ENCODE results near the gene SLC49A4.

Gene SLC49A4

DNA sequence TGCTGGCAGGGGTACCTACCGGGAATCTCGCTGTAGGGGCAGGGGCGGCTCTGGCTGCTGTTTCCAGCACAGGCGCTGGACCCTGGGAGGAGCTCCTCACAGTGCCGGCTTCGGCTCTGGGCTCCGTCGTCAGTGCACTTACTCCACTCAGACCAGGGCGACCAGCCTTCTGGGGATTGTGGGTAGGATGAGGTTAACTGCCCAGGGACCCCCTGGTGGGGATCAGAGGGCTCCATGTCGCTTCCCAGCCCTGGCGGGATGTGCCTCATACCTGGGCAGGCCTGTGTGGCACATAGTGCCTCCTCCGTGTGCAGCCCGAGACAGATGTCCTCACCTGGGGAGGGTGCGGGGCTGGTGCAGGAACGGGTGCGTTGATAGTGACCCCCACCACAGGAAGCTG, 117.0 kb downstream of the SLC49A4 start:
- TF ChIP-seq, protein P1, sequence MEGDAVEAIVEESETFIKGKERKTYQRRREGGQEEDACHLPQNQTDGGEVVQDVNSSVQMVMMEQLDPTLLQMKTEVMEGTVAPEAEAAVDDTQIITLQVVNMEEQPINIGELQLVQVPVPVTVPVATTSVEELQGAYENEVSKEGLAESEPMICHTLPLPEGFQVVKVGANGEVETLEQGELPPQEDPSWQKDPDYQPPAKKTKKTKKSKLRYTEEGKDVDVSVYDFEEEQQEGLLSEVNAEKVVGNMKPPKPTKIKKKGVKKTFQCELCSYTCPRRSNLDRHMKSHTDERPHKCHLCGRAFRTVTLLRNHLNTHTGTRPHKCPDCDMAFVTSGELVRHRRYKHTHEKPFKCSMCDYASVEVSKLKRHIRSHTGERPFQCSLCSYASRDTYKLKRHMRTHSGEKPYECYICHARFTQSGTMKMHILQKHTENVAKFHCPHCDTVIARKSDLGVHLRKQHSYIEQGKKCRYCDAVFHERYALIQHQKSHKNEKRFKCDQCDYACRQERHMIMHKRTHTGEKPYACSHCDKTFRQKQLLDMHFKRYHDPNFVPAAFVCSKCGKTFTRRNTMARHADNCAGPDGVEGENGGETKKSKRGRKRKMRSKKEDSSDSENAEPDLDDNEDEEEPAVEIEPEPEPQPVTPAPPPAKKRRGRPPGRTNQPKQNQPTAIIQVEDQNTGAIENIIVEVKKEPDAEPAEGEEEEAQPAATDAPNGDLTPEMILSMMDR (conservative IDR thresholded peaks at IDR 0.05), result no peak
- no peak overlapping the region for H3K27ac ChIP-seq

DNA sequence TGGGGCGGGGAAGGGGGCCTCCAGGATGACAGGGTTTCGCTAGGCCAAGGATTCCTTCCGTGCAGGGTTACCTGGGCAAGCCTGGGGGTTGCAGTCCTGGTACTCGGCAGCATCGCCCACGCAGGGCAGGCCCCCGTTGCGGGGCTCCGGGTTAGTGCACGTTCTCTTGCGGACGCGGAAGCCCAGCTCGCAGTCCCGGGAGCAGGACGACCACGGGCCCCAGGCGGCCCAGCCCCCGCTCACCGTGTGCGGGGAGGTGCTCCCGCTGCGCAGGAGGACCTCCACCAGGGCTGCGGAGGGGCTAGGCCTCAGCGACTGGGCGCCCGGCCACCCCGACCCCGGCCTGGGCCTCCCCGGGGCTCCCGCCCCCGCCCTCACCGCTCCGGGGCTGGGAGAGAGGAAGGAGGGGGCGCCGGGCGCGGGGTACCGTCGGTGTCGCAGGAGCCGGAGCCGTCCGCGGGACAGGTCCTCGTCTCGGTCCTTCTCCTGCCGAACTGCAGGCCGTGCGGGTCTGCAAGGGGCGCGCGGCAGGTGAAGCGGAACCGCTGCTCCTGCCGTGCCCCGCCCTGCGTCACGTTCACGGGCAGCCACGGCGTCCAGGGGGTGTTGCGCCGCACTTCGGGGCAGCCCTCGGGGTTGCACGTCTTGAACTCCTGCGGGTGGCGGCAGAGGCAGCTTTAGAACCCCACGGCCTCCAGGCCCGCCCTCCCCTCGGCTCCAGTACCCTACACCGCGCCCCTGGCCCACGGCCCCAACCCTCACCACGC, 118.1 kb downstream of the SLC49A4 start:
- TF ChIP-seq, protein P1 (conservative IDR thresholded peaks at IDR 0.05), result no peak
- H3K27ac ChIP-seq, result no peak overlapping the region

DNA sequence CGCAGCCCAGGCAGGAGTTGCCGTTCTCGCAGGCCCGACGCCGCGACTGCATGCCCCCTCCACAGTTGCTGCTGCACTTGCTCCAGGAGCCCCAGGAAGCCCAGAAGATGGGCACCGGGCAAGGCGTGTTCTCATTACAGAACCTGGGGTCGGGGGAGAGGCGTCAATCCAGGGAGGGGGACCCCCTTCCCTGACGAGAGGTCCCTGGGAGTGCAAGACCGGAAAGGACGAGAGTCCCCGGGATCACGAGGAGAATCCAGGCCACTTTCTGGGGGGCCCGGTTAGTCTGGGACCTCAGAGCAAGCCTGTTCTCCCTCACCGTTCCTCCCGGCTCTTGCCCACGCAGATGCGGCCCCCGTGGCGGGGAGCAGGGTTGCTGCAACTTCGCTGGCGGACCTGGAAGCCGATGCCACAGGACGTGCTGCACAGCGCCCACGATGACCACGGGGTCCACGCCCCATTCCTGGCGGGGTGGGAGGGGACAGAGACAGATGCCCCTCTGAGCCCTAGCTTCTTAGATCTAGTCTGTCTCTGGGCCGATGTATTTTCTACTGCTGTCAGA, 118.8 kb downstream of the SLC49A4 start:
- H3K27ac ChIP-seq, result no peak overlapping the region
- TF ChIP-seq, protein P1 (conservative IDR thresholded peaks at IDR 0.05), result no peak

DNA sequence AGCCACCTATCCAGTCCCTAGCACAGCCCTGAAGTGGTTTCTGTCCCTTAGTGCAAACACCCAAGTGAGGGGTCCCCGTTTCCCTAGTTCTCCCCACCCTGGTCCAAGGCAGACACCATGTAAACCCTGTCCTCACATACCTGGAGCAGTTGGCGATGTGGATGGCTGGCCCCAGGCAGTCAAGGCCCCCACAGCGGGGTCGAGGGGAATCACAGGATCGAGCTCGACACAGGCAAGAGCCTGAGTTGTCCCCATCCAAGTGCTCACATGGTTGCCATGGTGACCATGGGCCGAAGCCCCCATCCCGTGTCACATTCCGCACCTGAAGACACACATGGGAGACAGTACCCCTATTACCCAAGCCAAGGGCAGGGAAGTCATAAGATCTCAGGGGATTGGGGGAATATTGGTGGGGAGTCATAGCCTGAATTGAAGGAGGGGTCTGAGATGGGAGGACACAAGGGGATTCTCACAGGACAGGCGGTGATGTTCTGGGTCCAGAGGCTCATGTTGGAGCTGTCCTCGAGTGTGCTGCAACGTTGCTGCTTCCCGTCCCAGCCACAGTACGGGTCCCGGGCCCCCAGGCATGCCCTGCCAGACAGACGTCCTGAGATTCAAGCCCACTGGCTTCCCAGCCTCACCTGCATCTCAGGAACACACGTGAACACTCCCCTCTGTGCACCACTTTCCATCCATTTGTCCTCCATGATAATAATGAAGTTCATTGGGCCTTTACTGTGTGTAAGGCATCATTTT, 120.6 kb downstream of the SLC49A4 start:
- H3K27ac ChIP-seq, result no peak overlapping the region
- TF ChIP-seq, protein P1 (conservative IDR thresholded peaks at IDR 0.05), result no peak

DNA sequence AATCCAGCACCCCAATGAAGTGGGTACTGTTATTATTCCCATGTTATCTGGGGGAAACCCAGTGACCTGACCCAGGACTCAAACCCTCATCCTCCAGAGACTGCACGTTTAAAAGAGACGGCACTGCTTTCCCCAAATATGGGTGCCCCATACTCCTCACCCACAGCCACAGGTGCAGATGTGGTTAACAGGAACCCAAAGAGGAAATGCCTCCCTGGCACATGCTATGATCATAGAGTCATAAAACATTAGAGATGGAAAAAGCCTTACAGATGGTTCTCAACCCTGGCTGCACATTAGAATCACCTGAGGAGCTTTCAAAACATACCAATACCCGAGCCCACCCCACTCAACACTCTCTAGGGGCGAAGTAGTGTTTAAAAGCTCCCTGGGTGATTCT, 121.2 kb downstream of the SLC49A4 start:
- TF ChIP-seq, protein P1 (conservative IDR thresholded peaks at IDR 0.05), result no peak
- no peak overlapping the region for H3K27ac ChIP-seq

DNA sequence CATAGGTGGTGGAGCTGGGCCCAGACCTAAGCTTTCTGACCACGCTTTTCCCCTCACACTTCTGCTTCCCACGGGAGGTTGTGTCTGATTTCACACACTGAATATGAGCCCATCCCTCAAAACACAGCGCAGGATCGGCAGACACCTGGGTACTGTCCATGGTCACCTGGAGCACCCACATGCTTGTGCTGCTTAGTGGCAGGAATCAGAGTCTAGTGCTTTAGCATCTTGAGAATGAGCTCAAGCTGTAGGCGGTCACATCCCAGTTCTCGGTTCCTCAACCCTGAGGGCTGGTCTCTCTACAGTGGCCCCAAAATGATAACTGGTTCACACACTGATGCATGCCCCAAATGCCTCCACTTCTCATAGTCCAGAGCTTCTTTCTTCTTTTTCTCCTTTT, 121.7 kb downstream of the SLC49A4 start:
- no peak overlapping the region for H3K27ac ChIP-seq
- TF ChIP-seq, protein P1 (conservative IDR thresholded peaks at IDR 0.05), result no peak

DNA sequence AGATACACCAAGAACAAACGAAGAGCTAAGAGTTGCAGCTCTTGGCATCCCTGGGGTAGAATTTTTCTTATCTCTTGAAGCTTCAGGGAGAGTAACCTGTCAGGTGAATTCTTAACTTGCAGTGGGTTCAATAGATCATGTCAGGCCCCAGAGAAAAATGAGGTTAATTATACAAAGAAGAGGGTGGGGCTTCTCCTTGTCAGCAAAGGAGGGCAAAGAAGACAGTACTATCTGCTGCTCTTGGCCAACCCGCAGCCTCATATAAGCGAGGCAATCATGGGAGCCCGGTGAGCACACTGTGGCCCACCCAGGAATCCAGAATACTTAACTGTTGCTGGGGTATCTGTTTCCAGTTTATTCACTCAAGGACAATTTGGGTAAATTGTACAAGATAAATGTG, 122.5 kb downstream of the SLC49A4 start:
- TF ChIP-seq, protein P1 (conservative IDR thresholded peaks at IDR 0.05), result no peak

More for the DNA sequence above, 122.5 kb downstream of the SLC49A4 start:
- no peak overlapping the region for H3K27ac ChIP-seq

Data from VCaP (cell line).